ENCODE measurements around the gene WDR19. TPM values are rescaled to one million over a fixed set of nuclear protein-coding genes. Genes with fewer than 3 reads are reported as not detected.

The WDR19 gene
- total RNA-seq, 1 experiment from 2014 or later: 11.9 TPM

DNA sequence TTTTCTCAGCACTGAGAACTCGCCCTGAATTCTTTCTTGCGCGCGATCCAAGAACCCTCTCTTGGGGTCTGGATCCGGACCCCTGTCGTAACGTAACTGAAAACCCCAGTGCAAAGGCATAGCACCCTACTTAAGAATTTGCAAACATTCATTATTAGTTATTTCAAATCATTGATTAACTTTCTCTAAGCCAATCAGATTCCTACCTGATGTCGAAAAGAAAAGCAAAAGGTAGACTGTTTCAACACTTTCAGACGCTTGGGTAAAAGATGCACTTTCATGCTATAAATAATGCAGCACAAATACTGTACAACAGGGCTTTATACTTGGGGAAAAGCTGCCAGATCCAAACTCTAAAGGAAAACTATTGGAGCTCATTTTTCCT lies 817 bp upstream of the WDR19 start:
- H3K4me3 ChIP-seq (ENCODE audit: low read depth, low read length): peak overlapping the region; percentile 28
- peaks cover 2% of the 10 kb centered on the region for H3K27me3 Mint-ChIP-seq (ENCODE audit: insufficient read depth, unreplicated experiment)
- no peaks in the 10 kb centered on the region for H3K36me3 ChIP-seq (ENCODE audit: control insufficient read depth, insufficient read depth, low read length)
- CTCF ChIA-PET: interaction anchor here (0.6 to 1.9 kb wide), 6 partner anchors 103 to 1155 kb away, joined by 3 to 6 read pairs (median 4); partner anchors contain the start of gene RFC1
- intact Hi-C loops (cut with micrococcal nuclease; ENCODE audit: unreplicated experiment): no loop called here
- no peaks in the 10 kb centered on the region for H3K36me3 Mint-ChIP-seq (ENCODE audit: insufficient read depth, unreplicated experiment)
- H3K9me3 ChIP-seq: no peaks in the 10 kb centered on the region
- DNase-seq: no peak
- TF ChIP-seq, protein P1, sequence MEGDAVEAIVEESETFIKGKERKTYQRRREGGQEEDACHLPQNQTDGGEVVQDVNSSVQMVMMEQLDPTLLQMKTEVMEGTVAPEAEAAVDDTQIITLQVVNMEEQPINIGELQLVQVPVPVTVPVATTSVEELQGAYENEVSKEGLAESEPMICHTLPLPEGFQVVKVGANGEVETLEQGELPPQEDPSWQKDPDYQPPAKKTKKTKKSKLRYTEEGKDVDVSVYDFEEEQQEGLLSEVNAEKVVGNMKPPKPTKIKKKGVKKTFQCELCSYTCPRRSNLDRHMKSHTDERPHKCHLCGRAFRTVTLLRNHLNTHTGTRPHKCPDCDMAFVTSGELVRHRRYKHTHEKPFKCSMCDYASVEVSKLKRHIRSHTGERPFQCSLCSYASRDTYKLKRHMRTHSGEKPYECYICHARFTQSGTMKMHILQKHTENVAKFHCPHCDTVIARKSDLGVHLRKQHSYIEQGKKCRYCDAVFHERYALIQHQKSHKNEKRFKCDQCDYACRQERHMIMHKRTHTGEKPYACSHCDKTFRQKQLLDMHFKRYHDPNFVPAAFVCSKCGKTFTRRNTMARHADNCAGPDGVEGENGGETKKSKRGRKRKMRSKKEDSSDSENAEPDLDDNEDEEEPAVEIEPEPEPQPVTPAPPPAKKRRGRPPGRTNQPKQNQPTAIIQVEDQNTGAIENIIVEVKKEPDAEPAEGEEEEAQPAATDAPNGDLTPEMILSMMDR (IDR thresholded peaks at IDR 0.05; ENCODE audit: insufficient read depth in 1 of 2, low read depth in 1 of 2, low read length in 1 of 2, severe bottlenecking in 1 of 2, unreplicated experiment in 1 of 2): no peak
- POLR2A ChIA-PET: interaction anchor here (0.6 kb wide), 1 partner anchor 270 kb away, joined by 6 read pairs; no protein-coding TSS in a partner anchor
- H3K4me1 ChIP-seq: peaks cover 5% of the 10 kb centered on the region; the same call in 1 of the 2 replicates
- H3K4me1 Mint-ChIP-seq (ENCODE audit: low read depth, unreplicated experiment): no peaks in the 10 kb centered on the region
- no peak overlapping the region for H3K27ac Mint-ChIP-seq (ENCODE audit: unreplicated experiment)
- BruUV-seq (replicated peaks): TSS peak; percentile 72
- no peak overlapping the region for H3K4me3 Mint-ChIP-seq (ENCODE audit: unreplicated experiment)
- H3K27me3 ChIP-seq (replicated peaks; ENCODE audit: control insufficient read depth, insufficient read depth, low read length): no peaks in the 10 kb centered on the region
- H3K9me3 Mint-ChIP-seq (ENCODE audit: unreplicated experiment): no peaks in the 10 kb centered on the region

DNA sequence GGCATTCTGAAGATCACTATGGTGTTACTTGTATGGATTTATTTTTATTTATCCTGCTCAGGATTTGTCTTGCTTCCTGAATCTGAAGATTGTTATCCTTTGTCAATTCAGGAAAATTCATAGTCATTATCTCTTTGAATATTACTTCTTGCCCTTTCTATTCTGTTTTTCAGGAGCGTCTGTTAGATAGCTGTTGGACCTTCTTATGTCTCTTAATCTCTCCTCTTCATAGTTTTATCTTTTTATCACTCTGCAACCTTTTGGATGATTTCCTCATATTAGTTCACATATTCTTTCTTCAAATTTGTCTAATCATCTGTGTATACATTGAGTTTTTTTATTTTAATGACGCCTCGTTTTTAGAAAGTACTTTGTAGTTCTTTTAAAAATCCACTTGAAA lies 19.6 kb downstream of the WDR19 start:
- no peaks in the 10 kb centered on the region for H3K36me3 Mint-ChIP-seq (ENCODE audit: insufficient read depth, unreplicated experiment)
- Histone ChIP-seq H3K4me1 (no peaks in the 10 kb centered on the region), H3K4me3 (ENCODE audit: low read depth, low read length) (no peak overlapping the region), H3K9me3 (peaks cover 9% of the 10 kb centered on the region; the same call in 1 of the 2 replicates), H3K36me3 (ENCODE audit: control insufficient read depth, insufficient read depth, low read length) (no peaks in the 10 kb centered on the region), H3K27me3 (replicated peaks; ENCODE audit: control insufficient read depth, insufficient read depth, low read length) (no peaks in the 10 kb centered on the region)
- intact Hi-C loops (cut with micrococcal nuclease; ENCODE audit: unreplicated experiment): no loop called here
- H3K4me1 Mint-ChIP-seq (ENCODE audit: low read depth, unreplicated experiment): no peaks in the 10 kb centered on the region
- ChIA-PET POLR2A (no interaction called here), CTCF (no interaction called here)
- no TSS peak for BruUV-seq (replicated peaks)
- H3K27ac Mint-ChIP-seq (ENCODE audit: unreplicated experiment): no peak overlapping the region
- H3K4me3 Mint-ChIP-seq (ENCODE audit: unreplicated experiment): no peak overlapping the region
- H3K27me3 Mint-ChIP-seq (ENCODE audit: insufficient read depth, unreplicated experiment): no peaks in the 10 kb centered on the region
- TF ChIP-seq, protein P1 (IDR thresholded peaks at IDR 0.05; ENCODE audit: insufficient read depth in 1 of 2, low read depth in 1 of 2, low read length in 1 of 2, severe bottlenecking in 1 of 2, unreplicated experiment in 1 of 2): no peak
- H3K9me3 Mint-ChIP-seq (ENCODE audit: unreplicated experiment): peaks cover 10% of the 10 kb centered on the region
- DNase-seq: no peak

DNA sequence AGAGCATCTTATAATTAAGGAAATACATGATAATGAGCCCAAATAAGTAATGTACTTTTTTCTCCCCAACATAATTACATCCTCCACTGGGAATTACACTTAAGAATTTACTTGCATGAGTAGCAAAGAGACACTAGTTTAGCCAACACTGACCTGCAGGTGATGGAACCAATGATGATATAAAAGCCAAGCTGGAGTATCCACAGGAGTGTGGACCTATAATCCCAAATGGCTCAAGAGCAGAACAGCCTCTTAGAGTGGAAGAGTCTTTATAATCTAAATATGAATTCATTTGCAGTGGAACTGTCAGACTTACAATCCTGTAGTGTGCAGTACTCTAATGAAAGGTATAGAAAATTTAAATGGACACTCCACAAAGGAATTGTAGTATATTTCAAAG lies 22.2 kb downstream of the WDR19 start:
- BruUV-seq (replicated peaks): no TSS peak
- intact Hi-C loops (cut with micrococcal nuclease; ENCODE audit: unreplicated experiment): no loop called here
- Histone ChIP-seq H3K4me1 (no peaks in the 10 kb centered on the region), H3K9me3 (peaks cover 9% of the 10 kb centered on the region; the same call in 1 of the 2 replicates), H3K36me3 (ENCODE audit: control insufficient read depth, insufficient read depth, low read length) (no peaks in the 10 kb centered on the region), H3K4me3 (ENCODE audit: low read depth, low read length) (no peak overlapping the region), H3K27me3 (replicated peaks; ENCODE audit: control insufficient read depth, insufficient read depth, low read length) (no peaks in the 10 kb centered on the region)
- no peaks in the 10 kb centered on the region for H3K27me3 Mint-ChIP-seq (ENCODE audit: insufficient read depth, unreplicated experiment)
- H3K4me3 Mint-ChIP-seq (ENCODE audit: unreplicated experiment): no peak overlapping the region
- H3K36me3 Mint-ChIP-seq (ENCODE audit: insufficient read depth, unreplicated experiment): no peaks in the 10 kb centered on the region
- H3K9me3 Mint-ChIP-seq (ENCODE audit: unreplicated experiment): peaks cover 10% of the 10 kb centered on the region
- CTCF ChIA-PET: interaction anchor here (0.6 kb wide), 1 partner anchor 55 kb away, joined by 3 read pairs; no protein-coding TSS in a partner anchor
- no peak for DNase-seq
- POLR2A ChIA-PET: no interaction called here
- no peaks in the 10 kb centered on the region for H3K4me1 Mint-ChIP-seq (ENCODE audit: low read depth, unreplicated experiment)
- no peak overlapping the region for H3K27ac Mint-ChIP-seq (ENCODE audit: unreplicated experiment)
- TF ChIP-seq, protein P1 (IDR thresholded peaks at IDR 0.05; ENCODE audit: insufficient read depth in 1 of 2, low read depth in 1 of 2, low read length in 1 of 2, severe bottlenecking in 1 of 2, unreplicated experiment in 1 of 2): no peak

Measured in Caco-2 (cell line).